SU-DHL-6 (cell line): Measurements from ENCODE around the gene CIART.

ENCODE experiments used
- CTCF ChIP-seq: fragments of 200-600 bp; sonication (generic); IDR thresholded peaks from one replicate; pipeline ENCODE4 v1.5.1; 2017; ENCODE audit warnings: antibody characterized with exemption, mild to moderate bottlenecking, low read length, moderate library complexity; ENCODE audit not compliant: insufficient read depth, poor library complexity, severe bottlenecking
- EZH2phosphoT487 ChIP-seq: fragments of 200-600 bp; sonication (generic), shearing (Covaris generic); conservative IDR thresholded peaks from 2 replicates; pipeline ENCODE4 v1.6.1; 2018; ENCODE audit warnings: mild to moderate bottlenecking, antibody characterized with exemption, low read length, moderate library complexity, mixed read lengths

- TF ChIP-seq CTCF, result no peak
- no peak for TF ChIP-seq EZH2phosphoT487
Measured at GRCh38 chr1:150234566-150235293, 47.6 kb upstream of the CIART start.
